ENCODE results near the gene RAB3B. TPM values are rescaled to one million over a fixed set of nuclear protein-coding genes. Genes with fewer than 3 reads are reported as not detected.

The RAB3B gene
- total RNA-seq, 4 donors from 2014 or later: under 0.01 TPM; not detected in 1

DNA sequence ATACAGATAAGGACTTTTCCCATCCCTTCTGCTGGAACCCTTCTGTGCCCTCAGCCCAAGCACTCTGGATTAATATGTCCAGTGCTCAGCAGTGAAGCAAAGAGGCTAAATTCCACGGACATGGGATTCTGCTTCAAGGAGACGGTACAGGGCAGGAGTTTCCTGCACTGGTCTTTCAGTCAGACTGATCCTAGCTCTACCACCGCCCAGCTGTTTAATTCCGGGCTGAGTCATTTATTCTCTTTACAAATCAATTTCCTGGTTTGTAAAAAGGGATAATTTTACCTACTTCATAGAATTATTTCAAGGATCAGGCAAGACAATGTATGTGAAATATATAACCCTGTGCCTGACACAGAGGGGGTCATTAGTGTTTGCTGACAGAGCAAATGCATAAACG, 70.4 kb downstream of the RAB3B start:
- Histone ChIP-seq H3K4me3 (no peak overlapping the region), H3K36me3 (no peaks in the 10 kb centered on the region), H3K27ac (no peak overlapping the region), H3K4me1 (no peaks in the 10 kb centered on the region), H3K9me3 (no peaks in the 10 kb centered on the region), H3K27me3 (peaks cover 0 to 66% (median 0%) of the 10 kb centered on the region in 4 donors)
- 43 to 44% methylated on average over 5 of the region's 5 CpGs for WGBS, 2 donors
- no peak for TF ChIP-seq POLR2A (IDR thresholded peaks at IDR 0.05)
- TF ChIP-seq, protein P1, sequence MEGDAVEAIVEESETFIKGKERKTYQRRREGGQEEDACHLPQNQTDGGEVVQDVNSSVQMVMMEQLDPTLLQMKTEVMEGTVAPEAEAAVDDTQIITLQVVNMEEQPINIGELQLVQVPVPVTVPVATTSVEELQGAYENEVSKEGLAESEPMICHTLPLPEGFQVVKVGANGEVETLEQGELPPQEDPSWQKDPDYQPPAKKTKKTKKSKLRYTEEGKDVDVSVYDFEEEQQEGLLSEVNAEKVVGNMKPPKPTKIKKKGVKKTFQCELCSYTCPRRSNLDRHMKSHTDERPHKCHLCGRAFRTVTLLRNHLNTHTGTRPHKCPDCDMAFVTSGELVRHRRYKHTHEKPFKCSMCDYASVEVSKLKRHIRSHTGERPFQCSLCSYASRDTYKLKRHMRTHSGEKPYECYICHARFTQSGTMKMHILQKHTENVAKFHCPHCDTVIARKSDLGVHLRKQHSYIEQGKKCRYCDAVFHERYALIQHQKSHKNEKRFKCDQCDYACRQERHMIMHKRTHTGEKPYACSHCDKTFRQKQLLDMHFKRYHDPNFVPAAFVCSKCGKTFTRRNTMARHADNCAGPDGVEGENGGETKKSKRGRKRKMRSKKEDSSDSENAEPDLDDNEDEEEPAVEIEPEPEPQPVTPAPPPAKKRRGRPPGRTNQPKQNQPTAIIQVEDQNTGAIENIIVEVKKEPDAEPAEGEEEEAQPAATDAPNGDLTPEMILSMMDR (IDR thresholded peaks at IDR 0.05): no peak
- intact Hi-C loops (cut with DNase I): no loop called here
- DNase-seq: no peak

- H3K36me3 ChIP-seq: no peaks in the 10 kb centered on the region
- no peaks in the 10 kb centered on the region for H3K9me3 ChIP-seq
- H3K4me3 ChIP-seq: no peak overlapping the region
- no peak for TF ChIP-seq POLR2A (IDR thresholded peaks at IDR 0.05)
- TF ChIP-seq, protein P1 (IDR thresholded peaks at IDR 0.05): no peak
- intact Hi-C loops (cut with DNase I): no loop called here
- DNase-seq: no peak
- WGBS, 2 donors: 90 to 94% methylated on average over 3 to 10 of the region's 10 CpGs
- H3K4me1 ChIP-seq: no peaks in the 10 kb centered on the region
- H3K27ac ChIP-seq: no peak overlapping the region
- H3K27me3 ChIP-seq: peaks cover 0 to 66% (median 0%) of the 10 kb centered on the region in 4 donors
Observed at GRCh38 chr1:51919684-51920083, 70.8 kb downstream of the RAB3B start.

DNA sequence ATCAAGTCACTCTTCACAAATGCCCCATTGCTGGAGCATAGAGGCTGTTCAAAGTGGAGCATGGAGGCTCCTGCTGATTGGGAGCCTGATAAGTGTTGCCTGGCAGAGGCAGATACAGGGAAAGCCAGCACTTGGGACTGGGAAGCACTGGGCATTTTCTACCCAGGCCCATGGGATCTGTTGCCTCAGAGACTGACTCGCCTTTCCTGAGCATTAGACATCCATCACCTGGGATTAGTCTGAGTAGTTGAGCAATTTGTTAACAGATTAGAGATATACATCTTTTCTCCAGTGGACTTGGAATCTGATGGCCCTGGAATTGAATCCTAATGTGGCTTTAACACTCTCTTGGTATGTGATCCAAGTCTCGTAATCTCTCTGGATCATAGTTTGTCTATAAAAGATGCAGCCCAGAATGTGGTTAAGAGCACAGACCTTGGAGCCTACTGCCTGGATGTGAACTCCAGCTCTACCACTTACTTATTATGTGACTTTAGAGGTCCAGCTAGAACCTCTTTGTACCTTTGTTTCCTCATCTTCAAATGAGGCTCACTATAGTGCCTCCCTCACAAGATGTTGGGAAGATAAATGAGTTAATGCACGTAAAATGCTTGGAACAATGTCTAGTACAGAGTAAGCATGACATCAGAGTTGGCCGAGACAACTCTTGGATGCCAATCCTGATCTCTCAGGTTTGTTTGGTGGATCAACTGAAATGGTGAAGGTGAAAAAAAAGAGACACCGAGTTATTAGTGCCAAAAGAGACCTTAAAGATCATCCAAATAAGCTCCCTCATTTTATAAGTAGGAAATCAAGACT, 73.7 kb downstream of the RAB3B start:
- Histone ChIP-seq H3K27ac (no peak overlapping the region), H3K9me3 (no peaks in the 10 kb centered on the region), H3K36me3 (no peaks in the 10 kb centered on the region), H3K4me1 (no peaks in the 10 kb centered on the region), H3K4me3 (no peak overlapping the region), H3K27me3 (peaks cover 0 to 50% (median 0%) of the 10 kb centered on the region in 4 donors)
- TF ChIP-seq, protein P1 (IDR thresholded peaks at IDR 0.05): no peak
- TF ChIP-seq POLR2A (IDR thresholded peaks at IDR 0.05): no peak
- WGBS, 2 donors: 30 to 37% methylated on average over 4 to 5 of the region's 5 CpGs
- intact Hi-C loops (cut with DNase I): no loop called here
- no peak for DNase-seq

- intact Hi-C loops (cut with DNase I): no loop called here
- H3K27ac ChIP-seq: no peak overlapping the region
- no peak for DNase-seq
- no peaks in the 10 kb centered on the region for H3K36me3 ChIP-seq
- H3K27me3 ChIP-seq: peaks cover 0 to 55% (median 0%) of the 10 kb centered on the region in 4 donors
- no peak overlapping the region for H3K4me3 ChIP-seq
- TF ChIP-seq POLR2A (IDR thresholded peaks at IDR 0.05): no peak
- TF ChIP-seq, protein P1 (IDR thresholded peaks at IDR 0.05): no peak
- no peaks in the 10 kb centered on the region for H3K4me1 ChIP-seq
- H3K9me3 ChIP-seq: no peaks in the 10 kb centered on the region
- 87 to 91% methylated on average over 3 of the region's 3 CpGs for WGBS, 2 donors
Observed at GRCh38 chr1:51915951-51916350, 74.5 kb downstream of the RAB3B start.

DNA sequence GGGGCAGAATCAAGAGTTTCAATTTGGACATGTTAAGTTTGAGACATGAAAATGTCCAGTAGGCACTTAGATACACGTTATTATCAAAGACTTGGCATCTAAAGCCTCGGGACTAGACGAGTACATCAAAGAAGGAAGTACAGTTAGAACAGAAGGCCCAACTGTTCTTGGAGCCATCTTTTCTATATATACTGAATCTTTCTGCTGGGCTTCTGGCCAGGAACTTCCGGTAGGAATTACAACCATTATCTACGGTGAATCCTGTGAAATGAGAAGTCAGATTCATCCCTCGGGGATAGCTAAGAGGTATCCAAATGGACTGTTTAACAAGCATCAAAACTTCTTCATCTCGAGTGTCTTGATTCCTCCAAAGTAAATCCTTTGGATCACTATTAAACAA, 77.6 kb downstream of the RAB3B start:
- no peak for TF ChIP-seq POLR2A (IDR thresholded peaks at IDR 0.05)
- intact Hi-C loops (cut with DNase I): no loop called here
- Histone ChIP-seq H3K27me3 (peaks cover 0 to 67% (median 0%) of the 10 kb centered on the region in 4 donors), H3K9me3 (no peaks in the 10 kb centered on the region), H3K4me1 (no peaks in the 10 kb centered on the region), H3K4me3 (no peak overlapping the region), H3K36me3 (no peaks in the 10 kb centered on the region), H3K27ac (no peak overlapping the region)
- 78 to 80% methylated on average over 7 of the region's 7 CpGs for WGBS, 2 donors
- DNase-seq: no peak
